Muscle of leg (tissue), 11 donors: ENCODE data around the gene LPAR6. TPM values are rescaled to one million over a fixed set of nuclear protein-coding genes. Genes with fewer than 3 reads are reported as not detected.
"Not testable (repeated sequence)": the region's sequence is repeated elsewhere in the genome, so short reads cannot be mapped to it uniquely, and the experiment has no call there.

Experiments
- DNase-seq: peaks from one replicate; pipeline ENCODE4 v3.0.0; 2013
- H3K27ac ChIP-seq: one replicate; pipeline ENCODE4 v1.5.1; 2013; ENCODE audit warnings: mild to moderate bottlenecking, low read length, control low read depth
- H3K27me3 ChIP-seq: one replicate; pipeline ENCODE4 v1.6.1; 2013; ENCODE audit warnings: low read length; ENCODE audit not compliant: control insufficient read depth, insufficient read depth
- H3K36me3 ChIP-seq: one replicate; pipeline ENCODE4 v1.6.1; 2013; ENCODE audit warnings: low read length; ENCODE audit not compliant: control insufficient read depth, insufficient read depth
- H3K4me1 ChIP-seq: one replicate; pipeline ENCODE4 v1.6.1; 2013; ENCODE audit warnings: low read length; ENCODE audit not compliant: control insufficient read depth, insufficient read depth
- H3K4me3 ChIP-seq: one replicate; pipeline ENCODE4 v1.5.1; 2013; ENCODE audit warnings: low read length, control low read depth
- H3K9me3 ChIP-seq: replicated peaks from 2 replicates; pipeline ENCODE4 v1.6.1; 2013; ENCODE audit warnings: low read depth, low read length; ENCODE audit not compliant: control insufficient read depth
- WGBS: methylation state at CpG from one replicate; pipeline ENCODE4 v1.1.5; 2013; ENCODE audit warnings: missing lambda C conversion rate; ENCODE audit not compliant: insufficient coverage; 5-methylcytosine and 5-hydroxymethylcytosine counted together
- polyA plus RNA-seq, 8 donors: library from polyadenylated mRNA; unstranded; fragments of 120-200 nt; gene quantifications; one replicate each; pipeline versions ENCODE4 v1.2.1 to v1.2.3, GENCODE V29; 2013; ENCODE audit warnings: inconsistent platforms in 1 of 8, low replicate concordance in 1 of 8; ENCODE audit not compliant: insufficient read length in 8 of 8, insufficient read depth in 1 of 8
- total RNA-seq: library from RNA; stranded (reverse); fragments of 120-200 nt; gene quantifications from one replicate; pipeline ENCODE4 v1.2.4, GENCODE V29; 2013

The LPAR6 gene
- total and polyA plus RNA-seq, 9 donors = 19.9 to 34.8 (median 26.8) TPM

DNA sequence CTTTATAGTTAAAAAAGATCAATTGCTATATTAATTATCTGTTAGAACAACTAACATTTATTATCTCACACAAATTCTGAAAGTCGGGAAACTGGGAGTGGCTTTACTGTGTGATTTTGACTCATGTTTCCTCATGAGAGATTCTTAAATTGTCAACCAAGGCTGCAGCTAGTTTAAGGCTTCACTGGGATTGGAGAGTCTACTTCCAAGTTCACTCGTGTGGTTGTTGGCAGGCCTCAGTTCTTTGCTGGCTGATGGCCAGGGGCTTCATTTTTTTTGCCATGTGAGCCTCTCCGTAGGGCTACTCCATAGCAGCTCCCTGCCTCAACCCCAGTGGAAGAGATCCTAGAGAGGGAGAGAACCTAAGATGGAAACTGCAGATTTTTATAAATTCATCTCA, 24.5 kb upstream of the LPAR6 start:
- Histone ChIP-seq H3K9me3 (no peaks in the 10 kb centered on the region), H3K27me3 (no peaks in the 10 kb centered on the region), H3K4me1 (peaks cover 3% of the 10 kb centered on the region), H3K36me3 (peaks cover 3% of the 10 kb centered on the region), H3K4me3 (no peak overlapping the region), H3K27ac (peak overlapping the region; percentile 37)
- WGBS = no CpG with 5 or more reads among the region's 3 CpGs
- DNase-seq = peak; percentile 63

- DNase-seq = peak; percentile 43
- no CpG with 5 or more reads among the region's 2 CpGs for WGBS
- Histone ChIP-seq H3K4me3 (no peak overlapping the region), H3K4me1 (peaks cover 3% of the 10 kb centered on the region), H3K27me3 (no peaks in the 10 kb centered on the region), H3K36me3 (peaks cover 3% of the 10 kb centered on the region), H3K27ac (peak overlapping the region; percentile 15), H3K9me3 (no peaks in the 10 kb centered on the region)
Observed at GRCh38 chr13:48436661-48437288, 23.9 kb upstream of the LPAR6 start.

DNA sequence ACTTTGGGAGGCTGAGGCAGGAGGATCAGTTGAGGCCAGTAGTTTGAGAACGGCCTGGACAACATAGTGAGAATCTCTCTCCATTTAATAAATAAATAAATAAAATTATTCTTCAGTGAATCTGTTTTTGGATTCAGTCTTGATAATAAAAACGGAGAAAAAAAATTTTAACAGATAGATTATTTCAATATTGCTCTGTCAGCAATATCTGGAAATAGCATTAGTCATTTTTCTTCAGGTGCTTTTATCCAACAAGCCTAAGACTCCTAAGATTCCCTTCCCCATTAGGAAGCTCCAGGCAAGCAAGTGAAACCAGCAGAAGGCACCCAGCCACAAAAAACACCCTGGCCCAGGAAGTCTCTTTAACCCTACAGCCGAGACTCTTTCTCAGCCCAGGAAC, 21.3 kb upstream of the LPAR6 start:
- DNase-seq = peak; percentile 23
- H3K27ac ChIP-seq = no peak overlapping the region
- H3K27me3 ChIP-seq = no peaks in the 10 kb centered on the region
- peaks cover 3% of the 10 kb centered on the region for H3K4me1 ChIP-seq
- WGBS = 100% methylated on average over 1 of the region's 3 CpGs
- no peak overlapping the region for H3K4me3 ChIP-seq
- H3K36me3 ChIP-seq = peaks cover 3% of the 10 kb centered on the region
- no peaks in the 10 kb centered on the region for H3K9me3 ChIP-seq

GRCh38 chr13:48431987-48432615, 19.2 kb upstream of the LPAR6 start:
- Histone ChIP-seq H3K4me3 (no peak overlapping the region), H3K36me3 (peaks cover 3% of the 10 kb centered on the region), H3K4me1 (no peaks in the 10 kb centered on the region), H3K9me3 (no peaks in the 10 kb centered on the region), H3K27ac (no peak overlapping the region), H3K27me3 (no peaks in the 10 kb centered on the region)
- peak; percentile 20 for DNase-seq
- WGBS = 11% methylated on average over 1 of the region's 2 CpGs

DNA sequence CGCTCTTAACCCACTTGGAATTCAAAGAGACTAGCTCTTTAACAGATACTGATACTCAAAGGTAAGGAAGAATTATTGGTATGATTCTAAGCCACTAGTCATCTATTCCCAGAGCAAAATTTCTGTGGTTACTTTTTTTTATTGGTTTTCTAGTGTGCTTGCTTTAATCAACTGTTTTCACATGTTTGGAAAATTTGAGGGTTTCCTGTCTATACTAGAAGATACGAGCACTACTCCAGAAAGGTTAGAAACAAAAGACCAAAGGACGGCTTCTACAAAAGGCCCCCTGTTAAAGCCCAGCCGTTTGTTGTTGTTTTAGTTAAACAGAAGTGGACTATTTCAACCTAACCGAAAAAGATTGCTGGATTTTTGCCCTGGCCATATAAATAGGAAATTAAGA, 18.5 kb upstream of the LPAR6 start:
- Histone ChIP-seq H3K4me1 (no peaks in the 10 kb centered on the region), H3K36me3 (peaks cover 3% of the 10 kb centered on the region), H3K9me3 (no peaks in the 10 kb centered on the region), H3K4me3 (no peak overlapping the region), H3K27me3 (no peaks in the 10 kb centered on the region), H3K27ac (peak overlapping the region; percentile 26)
- no CpG with 5 or more reads among the region's 5 CpGs for WGBS
- peak; percentile 34 for DNase-seq

DNA sequence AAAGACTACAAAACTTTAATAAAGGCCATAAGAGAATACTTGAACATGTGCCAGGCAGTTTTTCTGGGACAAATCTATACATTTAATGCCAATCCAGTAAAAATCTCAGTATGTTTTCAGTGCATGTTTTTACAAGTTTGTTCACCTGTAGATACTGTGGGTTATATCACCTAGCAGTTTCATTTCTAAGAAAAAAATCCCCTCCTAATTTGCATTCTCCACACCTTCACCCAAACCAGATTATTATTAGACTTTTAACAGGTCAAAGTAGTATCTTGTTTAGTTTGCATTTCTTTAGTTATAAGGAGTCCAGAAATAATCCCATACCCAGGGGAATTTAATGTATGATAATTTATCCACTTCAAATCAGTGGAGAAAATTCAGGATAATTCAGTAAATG, 17.0 kb upstream of the LPAR6 start:
- Histone ChIP-seq H3K4me3 (no peak overlapping the region), H3K27ac (no peak overlapping the region)

DNA sequence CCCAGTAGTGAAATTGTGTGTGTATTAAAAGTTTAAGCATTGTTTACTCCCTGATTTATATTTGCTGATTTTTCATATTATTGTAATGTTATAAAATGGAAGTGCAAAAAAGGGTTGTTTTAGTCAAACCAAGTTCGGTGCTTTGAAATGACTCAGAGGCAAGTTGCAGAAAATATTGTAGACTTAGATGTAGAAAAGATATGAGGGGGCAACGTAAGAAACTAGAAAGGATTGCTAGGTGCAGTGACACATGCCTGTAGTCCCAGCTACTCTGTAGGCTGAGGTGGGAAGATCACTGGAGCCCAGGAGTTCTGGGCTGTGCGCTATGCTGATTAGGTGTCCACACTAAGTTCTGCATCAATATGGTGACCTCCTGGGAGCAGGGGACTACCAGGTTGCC, 16.1 kb upstream of the LPAR6 start:
- Histone ChIP-seq H3K27me3 (no peaks in the 10 kb centered on the region), H3K27ac (no peak overlapping the region), H3K9me3 (no peaks in the 10 kb centered on the region), H3K36me3 (no peaks in the 10 kb centered on the region), H3K4me3 (no peak overlapping the region), H3K4me1 (no peaks in the 10 kb centered on the region)
- DNase-seq = no peak
- 82% methylated on average over 3 of the region's 3 CpGs for WGBS

More for the DNA sequence above, 17.0 kb upstream of the LPAR6 start:
- no peak for DNase-seq
- H3K36me3 ChIP-seq = peaks cover 3% of the 10 kb centered on the region
- H3K27me3 ChIP-seq = no peaks in the 10 kb centered on the region
- no peaks in the 10 kb centered on the region for H3K9me3 ChIP-seq
- no peaks in the 10 kb centered on the region for H3K4me1 ChIP-seq

GRCh38 chr13:48426755-48427298, 13.9 kb upstream of the LPAR6 start:
- not testable (repeated sequence) for H3K27me3 ChIP-seq, H3K9me3 ChIP-seq, H3K4me3 ChIP-seq, H3K27ac ChIP-seq, H3K36me3 ChIP-seq, H3K4me1 ChIP-seq
- peak; percentile 53 for DNase-seq
- WGBS = 43% methylated on average over 1 of the region's 9 CpGs

- H3K27me3 ChIP-seq = no peaks in the 10 kb centered on the region
- no peaks in the 10 kb centered on the region for H3K36me3 ChIP-seq
- H3K4me1 ChIP-seq = no peaks in the 10 kb centered on the region
- H3K4me3 ChIP-seq = no peak overlapping the region
- H3K9me3 ChIP-seq = no peaks in the 10 kb centered on the region
- no peak overlapping the region for H3K27ac ChIP-seq
- DNase-seq = no peak
Observed at GRCh38 chr13:48426052-48426451, 13.1 kb upstream of the LPAR6 start.

GRCh38 chr13:48424212-48424611, 11.3 kb upstream of the LPAR6 start:
- Histone ChIP-seq H3K9me3 (peaks cover 8% of the 10 kb centered on the region), H3K4me3 (no peak overlapping the region), H3K4me1 (no peaks in the 10 kb centered on the region), H3K27me3 (no peaks in the 10 kb centered on the region), H3K27ac (no peak overlapping the region), H3K36me3 (no peaks in the 10 kb centered on the region)
- no peak for DNase-seq
- no CpG with 5 or more reads among the region's 3 CpGs for WGBS
